ENCODE results near the gene DRC7.

Gene DRC7

DNA sequence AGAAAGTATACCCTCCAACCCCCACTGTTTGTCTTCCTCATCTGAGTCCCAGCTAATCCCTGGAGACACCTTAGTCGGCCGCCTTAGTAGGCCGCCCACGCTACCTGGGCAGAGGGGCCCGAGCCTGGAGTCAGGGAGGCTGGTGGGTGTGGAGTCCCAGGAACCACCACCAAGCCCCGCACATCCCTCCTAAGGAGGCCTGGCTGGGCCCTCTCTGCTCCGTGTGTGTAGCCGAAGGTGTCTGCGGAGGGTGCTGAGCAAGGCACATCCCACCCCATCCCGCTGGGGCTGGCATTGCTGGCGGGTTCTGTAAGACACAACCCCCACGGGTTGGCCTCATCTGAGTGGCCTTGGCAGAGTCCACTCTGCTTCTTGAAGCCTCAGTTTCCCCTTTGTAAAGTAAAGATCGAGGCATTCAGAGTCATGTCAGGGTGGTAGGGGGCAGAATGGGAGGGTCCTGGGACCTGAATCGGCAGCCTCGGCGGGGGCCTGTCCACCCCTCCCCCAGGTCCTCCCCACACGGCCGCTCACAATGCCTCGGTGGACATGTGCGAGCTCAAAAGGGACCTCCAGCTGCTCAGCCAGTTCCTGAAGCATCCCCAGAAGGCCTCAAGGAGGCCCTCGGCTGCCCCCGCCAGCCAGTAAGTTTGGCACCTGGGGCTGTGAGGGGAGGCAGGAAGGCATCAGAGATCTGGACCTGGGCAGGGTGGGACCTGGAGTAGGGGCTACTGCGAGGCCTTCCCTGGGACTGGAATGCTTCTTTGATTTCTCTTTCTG lies 41.7 kb upstream of the DRC7 start:
- no peak for DNase-seq
- Histone ChIP-seq H3K27me3 (ENCODE audit: insufficient read depth, low read depth, severe bottlenecking) (no peaks in the 10 kb centered on the region), H3K27ac (peak overlapping the region; percentile 80), H3K9me3 (ENCODE audit: severe bottlenecking) (no peaks in the 10 kb centered on the region), H3K4me3 (ENCODE audit: low read depth, low read length) (no peak overlapping the region), H3K36me3 (no peaks in the 10 kb centered on the region)
- TF ChIP-seq, protein P1, sequence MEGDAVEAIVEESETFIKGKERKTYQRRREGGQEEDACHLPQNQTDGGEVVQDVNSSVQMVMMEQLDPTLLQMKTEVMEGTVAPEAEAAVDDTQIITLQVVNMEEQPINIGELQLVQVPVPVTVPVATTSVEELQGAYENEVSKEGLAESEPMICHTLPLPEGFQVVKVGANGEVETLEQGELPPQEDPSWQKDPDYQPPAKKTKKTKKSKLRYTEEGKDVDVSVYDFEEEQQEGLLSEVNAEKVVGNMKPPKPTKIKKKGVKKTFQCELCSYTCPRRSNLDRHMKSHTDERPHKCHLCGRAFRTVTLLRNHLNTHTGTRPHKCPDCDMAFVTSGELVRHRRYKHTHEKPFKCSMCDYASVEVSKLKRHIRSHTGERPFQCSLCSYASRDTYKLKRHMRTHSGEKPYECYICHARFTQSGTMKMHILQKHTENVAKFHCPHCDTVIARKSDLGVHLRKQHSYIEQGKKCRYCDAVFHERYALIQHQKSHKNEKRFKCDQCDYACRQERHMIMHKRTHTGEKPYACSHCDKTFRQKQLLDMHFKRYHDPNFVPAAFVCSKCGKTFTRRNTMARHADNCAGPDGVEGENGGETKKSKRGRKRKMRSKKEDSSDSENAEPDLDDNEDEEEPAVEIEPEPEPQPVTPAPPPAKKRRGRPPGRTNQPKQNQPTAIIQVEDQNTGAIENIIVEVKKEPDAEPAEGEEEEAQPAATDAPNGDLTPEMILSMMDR (IDR thresholded peaks at IDR 0.05; ENCODE audit: low read depth, low read length) = no peak

DNA sequence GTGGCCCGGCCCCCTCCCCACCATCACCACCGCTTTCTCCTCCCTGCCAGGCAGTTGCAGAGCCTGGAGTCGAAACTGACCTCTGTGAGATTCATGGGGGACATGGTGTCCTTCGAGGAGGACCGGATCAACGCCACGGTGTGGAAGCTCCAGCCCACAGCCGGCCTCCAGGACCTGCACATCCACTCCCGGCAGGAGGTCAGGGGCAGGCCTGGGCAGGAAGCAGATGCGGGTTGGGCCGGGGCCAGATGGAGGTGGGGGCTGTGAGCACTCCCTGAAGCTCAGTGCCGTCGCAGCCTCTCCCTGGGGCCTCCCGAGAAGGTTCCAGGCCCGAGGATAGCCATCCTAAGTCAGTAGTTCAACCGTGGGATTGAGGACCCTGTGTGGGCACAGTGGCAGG lies 40.7 kb upstream of the DRC7 start:
- no peak overlapping the region for H3K4me3 ChIP-seq (ENCODE audit: low read depth, low read length)
- no peaks in the 10 kb centered on the region for H3K36me3 ChIP-seq
- TF ChIP-seq, protein P1 (IDR thresholded peaks at IDR 0.05; ENCODE audit: low read depth, low read length) = no peak
- peak overlapping the region; percentile 80 for H3K27ac ChIP-seq
- no peaks in the 10 kb centered on the region for H3K27me3 ChIP-seq (ENCODE audit: insufficient read depth, low read depth, severe bottlenecking)
- no peaks in the 10 kb centered on the region for H3K9me3 ChIP-seq (ENCODE audit: severe bottlenecking)
- DNase-seq = peak; percentile 88

DNA sequence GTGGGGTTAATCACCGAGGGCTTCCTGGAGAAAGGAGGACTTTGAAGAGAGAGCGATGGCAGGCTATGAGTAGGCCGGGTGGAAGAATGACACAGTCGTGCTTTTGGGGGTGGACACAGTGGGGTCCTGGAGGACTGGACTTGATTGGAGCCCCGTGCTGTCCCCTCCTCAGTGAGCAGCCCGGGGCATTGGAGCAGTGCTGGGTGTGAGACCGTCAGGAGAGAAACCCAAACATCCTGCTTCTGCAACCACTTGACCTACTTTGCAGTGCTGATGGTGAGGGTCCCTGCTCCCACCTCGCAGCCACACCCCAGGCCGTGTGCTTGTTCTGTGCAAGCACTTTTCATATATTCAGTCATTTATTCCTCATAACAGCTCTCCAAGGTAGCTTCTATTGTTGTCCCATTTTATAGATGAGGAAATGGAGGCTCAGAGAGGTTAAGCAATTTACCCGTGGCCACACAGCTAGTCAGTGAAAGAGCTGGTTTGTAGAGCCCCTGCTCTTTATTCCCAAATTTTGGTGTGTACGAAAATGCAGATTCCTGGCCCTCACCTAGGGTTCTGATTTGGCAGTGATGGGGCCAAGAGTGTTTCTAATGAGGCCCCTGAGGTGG lies 38.2 kb upstream of the DRC7 start:
- DNase-seq = no peak
- Histone ChIP-seq H3K36me3 (no peaks in the 10 kb centered on the region), H3K9me3 (ENCODE audit: severe bottlenecking) (no peaks in the 10 kb centered on the region), H3K4me3 (ENCODE audit: low read depth, low read length) (no peak overlapping the region), H3K27ac (no peak overlapping the region), H3K27me3 (ENCODE audit: insufficient read depth, low read depth, severe bottlenecking) (no peaks in the 10 kb centered on the region)
- TF ChIP-seq, protein P1 (IDR thresholded peaks at IDR 0.05; ENCODE audit: low read depth, low read length) = no peak

DNA sequence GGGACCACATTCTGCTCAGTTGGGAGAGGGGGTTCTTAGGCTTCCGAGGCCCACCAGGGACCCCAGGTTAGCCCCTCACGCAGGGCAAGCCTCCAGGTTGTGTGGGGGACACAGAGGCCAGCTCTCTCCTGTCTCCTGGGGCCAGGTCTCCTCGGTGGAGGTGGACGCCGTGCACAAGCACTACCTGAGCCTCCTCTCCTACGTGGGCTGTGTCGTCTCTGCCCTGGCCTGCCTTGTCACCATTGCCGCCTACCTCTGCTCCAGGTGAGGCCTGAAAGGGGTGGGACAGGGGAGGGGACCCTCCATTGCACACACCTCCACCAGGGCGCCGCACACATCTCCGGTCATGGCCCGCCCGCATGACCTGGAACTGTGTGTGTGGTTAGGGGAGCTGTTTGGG lies 37.4 kb upstream of the DRC7 start:
- Histone ChIP-seq H3K9me3 (ENCODE audit: severe bottlenecking) (no peaks in the 10 kb centered on the region), H3K4me3 (ENCODE audit: low read depth, low read length) (no peak overlapping the region), H3K36me3 (no peaks in the 10 kb centered on the region), H3K27me3 (ENCODE audit: insufficient read depth, low read depth, severe bottlenecking) (no peaks in the 10 kb centered on the region), H3K27ac (no peak overlapping the region)
- TF ChIP-seq, protein P1 (IDR thresholded peaks at IDR 0.05; ENCODE audit: low read depth, low read length) = no peak
- no peak for DNase-seq

DNA sequence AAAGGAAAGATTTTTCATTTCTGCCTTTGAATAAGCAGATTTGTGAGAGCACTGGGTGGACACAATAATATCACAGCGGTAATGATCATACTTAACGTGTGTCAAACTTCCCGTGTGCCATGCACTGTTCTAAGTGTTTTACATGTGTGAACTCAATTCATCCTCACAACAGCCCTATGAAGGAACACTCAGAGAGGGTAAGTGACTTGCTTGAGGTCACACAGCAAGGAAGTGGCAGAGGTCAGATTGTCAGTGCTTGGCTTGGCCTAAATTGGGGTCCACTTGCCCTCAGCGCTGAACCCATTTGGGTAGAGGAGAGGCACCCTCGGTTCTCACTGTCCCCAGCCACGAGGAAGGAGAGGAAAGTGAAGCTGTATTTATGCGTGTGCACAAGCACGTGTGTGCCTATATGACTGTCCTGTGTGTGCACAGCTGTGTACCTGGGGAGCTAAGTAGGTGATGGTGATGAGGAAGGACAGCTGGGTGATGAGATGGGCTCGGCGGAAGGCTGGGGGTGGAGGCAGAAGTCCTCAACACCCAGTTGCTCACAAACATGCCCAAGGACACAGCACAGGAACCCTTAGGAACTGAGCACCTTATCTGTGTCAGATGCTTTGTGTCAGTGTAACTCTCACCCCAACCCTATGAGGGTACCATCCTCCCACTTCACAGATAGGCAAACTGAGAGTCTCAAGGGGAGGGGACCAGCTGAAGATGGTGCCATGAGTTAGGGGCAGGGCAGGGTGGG lies 36.3 kb upstream of the DRC7 start:
- Histone ChIP-seq H3K4me3 (ENCODE audit: low read depth, low read length) (no peak overlapping the region), H3K36me3 (no peaks in the 10 kb centered on the region), H3K27ac (no peak overlapping the region), H3K9me3 (ENCODE audit: severe bottlenecking) (no peaks in the 10 kb centered on the region), H3K27me3 (ENCODE audit: insufficient read depth, low read depth, severe bottlenecking) (no peaks in the 10 kb centered on the region)
- no peak for DNase-seq
- TF ChIP-seq, protein P1 (IDR thresholded peaks at IDR 0.05; ENCODE audit: low read depth, low read length) = no peak

Measured in WERI-Rb-1 (cell line).